Chondrocyte (in vitro differentiated cells): Measurements from ENCODE around the gene DNAJA3. TPM values are rescaled to one million over a fixed set of nuclear protein-coding genes. Genes with fewer than 3 reads are reported as not detected.

Experiments used
- DNase-seq: peaks from one replicate; pipeline ENCODE4 v3.0.0; 2021; ENCODE audit warnings: mixed read lengths, low spot score
- H3K27ac Mint-ChIP-seq: one replicate; pipeline ENCODE4 v1.8.0; 2021; ENCODE audit warnings: mild to moderate bottlenecking, moderate library complexity, mixed read lengths; ENCODE audit not compliant: unreplicated experiment
- H3K27me3 Mint-ChIP-seq: 2 replicates; pipeline ENCODE4 v1.8.0; 2021; ENCODE audit warnings: low read depth, mixed read lengths
- H3K36me3 Mint-ChIP-seq: 2 replicates; pipeline ENCODE4 v1.8.0; 2021; ENCODE audit warnings: low read depth, mixed read lengths
- H3K4me1 Mint-ChIP-seq: 2 replicates; pipeline ENCODE4 v1.8.0; 2021; ENCODE audit warnings: low read depth, mild to moderate bottlenecking, mixed read lengths
- H3K4me3 Mint-ChIP-seq: one replicate; pipeline ENCODE4 v1.8.0; 2021; ENCODE audit warnings: mild to moderate bottlenecking, moderate library complexity, mixed read lengths; ENCODE audit not compliant: unreplicated experiment
- H3K9me3 Mint-ChIP-seq: 2 replicates; pipeline ENCODE4 v1.8.0; 2021; ENCODE audit warnings: low read depth, mixed read lengths
- total RNA-seq: library from RNA; stranded (reverse); gene quantifications from 3 replicates; pipeline ENCODE4 v1.2.1, GENCODE V29; 2021
- TF ChIP-seq, protein P1 (sequence below): fragments of 200-600 bp; sonication (generic); IDR thresholded peaks from 2 replicates; pipeline ENCODE4 v1.5.0; 2021; ENCODE audit warnings: antibody characterized with exemption, mild to moderate bottlenecking, moderate library complexity

Gene DNAJA3
- total RNA-seq, 1 donor from 2014 or later: 27.8 TPM

DNA sequence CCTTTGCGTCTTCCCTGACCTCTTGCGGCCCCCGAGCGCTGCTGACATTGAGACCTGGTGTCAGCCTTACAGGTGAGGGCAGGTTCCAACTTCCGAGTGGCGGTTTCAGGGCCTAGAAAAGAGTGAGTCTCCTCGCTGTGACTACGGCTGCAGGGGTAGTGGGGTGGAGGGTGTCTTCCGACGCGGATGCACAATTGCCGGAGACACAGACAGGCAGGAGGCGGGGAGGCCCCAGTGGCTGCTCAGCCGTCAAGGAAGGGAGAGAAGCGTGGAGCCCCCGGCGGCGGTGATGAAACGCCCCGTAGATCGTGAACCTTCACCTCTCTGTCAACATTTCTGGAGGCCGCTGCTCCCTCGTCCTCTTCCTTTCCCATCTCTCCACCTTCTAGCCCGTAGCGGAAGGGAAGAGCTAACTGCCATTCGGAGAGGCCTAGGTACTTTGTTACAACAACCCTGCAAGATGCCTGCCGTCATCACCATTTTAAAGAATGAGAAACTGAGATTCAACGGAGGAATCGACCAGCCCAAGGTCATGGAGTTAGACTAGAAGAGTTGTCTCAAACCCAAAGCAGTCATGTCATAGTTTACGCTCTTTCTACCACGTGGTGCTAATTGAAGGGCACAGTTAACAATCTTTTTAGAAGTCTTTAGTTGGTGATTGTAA lies 485 bp downstream of the DNAJA3 start:
- Mint-ChIP-seq H3K27ac (peak overlapping the region; percentile 98), H3K36me3 (peaks cover 3% of the 10 kb centered on the region), H3K27me3 (no peaks in the 10 kb centered on the region), H3K4me3 (peak overlapping the region; percentile 97), H3K4me1 (peaks cover 25% of the 10 kb centered on the region), H3K9me3 (no peaks in the 10 kb centered on the region)
- DNase-seq: no peak
- TF ChIP-seq, protein P1, sequence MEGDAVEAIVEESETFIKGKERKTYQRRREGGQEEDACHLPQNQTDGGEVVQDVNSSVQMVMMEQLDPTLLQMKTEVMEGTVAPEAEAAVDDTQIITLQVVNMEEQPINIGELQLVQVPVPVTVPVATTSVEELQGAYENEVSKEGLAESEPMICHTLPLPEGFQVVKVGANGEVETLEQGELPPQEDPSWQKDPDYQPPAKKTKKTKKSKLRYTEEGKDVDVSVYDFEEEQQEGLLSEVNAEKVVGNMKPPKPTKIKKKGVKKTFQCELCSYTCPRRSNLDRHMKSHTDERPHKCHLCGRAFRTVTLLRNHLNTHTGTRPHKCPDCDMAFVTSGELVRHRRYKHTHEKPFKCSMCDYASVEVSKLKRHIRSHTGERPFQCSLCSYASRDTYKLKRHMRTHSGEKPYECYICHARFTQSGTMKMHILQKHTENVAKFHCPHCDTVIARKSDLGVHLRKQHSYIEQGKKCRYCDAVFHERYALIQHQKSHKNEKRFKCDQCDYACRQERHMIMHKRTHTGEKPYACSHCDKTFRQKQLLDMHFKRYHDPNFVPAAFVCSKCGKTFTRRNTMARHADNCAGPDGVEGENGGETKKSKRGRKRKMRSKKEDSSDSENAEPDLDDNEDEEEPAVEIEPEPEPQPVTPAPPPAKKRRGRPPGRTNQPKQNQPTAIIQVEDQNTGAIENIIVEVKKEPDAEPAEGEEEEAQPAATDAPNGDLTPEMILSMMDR: no peak

DNA sequence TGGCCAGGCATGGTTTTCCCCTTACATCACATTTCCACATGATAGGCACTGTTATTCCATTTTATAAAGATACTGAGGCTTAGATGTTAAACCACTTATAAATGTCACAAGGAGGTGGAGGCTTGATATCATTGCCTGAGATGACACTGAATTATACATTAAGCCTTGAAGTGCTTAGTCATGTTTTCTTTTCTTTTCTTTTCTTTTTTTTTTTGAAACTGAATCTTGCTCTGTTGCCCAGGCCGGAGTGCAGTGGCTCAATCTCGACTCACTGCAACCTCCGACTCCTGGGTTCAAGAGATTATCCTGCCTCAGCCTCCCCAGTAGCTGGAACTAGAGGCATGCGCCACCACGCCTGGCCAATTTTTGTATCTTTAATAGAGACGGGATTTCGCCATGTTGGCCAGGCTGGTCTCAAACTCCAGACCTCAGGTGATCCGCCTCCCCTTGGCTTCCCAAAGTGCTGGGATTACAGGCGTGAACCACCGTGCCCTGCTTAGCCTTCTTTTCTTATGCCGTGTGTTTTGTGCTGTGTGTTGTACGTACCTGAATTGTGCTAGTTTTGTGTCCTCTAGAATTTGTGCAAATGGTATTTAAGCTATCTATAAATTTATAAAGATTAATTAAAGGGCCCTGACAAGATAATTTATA lies 1.2 kb downstream of the DNAJA3 start:
- TF ChIP-seq, protein P1: no peak

DNA sequence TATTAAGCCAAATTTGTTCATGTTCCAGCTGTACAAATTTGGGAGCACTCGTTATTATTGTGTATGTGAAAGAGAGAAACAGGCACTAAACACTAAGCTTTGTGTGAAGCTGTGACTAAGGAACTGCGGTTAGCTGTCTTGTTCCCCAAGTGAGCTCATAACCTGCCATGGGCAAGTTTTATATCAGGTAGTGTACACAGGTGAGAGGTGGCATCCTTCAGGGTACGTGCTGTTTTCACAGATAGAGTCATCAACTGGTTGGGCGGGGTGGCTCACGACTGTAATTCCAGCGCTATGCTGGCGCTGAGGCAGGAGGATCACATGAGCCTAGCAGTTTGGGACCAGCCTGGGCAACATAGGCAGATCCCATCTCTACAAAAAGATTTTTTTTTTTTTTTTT lies 2.8 kb downstream of the DNAJA3 start:
- H3K4me1 Mint-ChIP-seq: peaks cover 25% of the 10 kb centered on the region
- no peak overlapping the region for H3K4me3 Mint-ChIP-seq
- TF ChIP-seq, protein P1: no peak
- DNase-seq: no peak
- H3K27ac Mint-ChIP-seq: no peak overlapping the region
- peaks cover 5% of the 10 kb centered on the region for H3K36me3 Mint-ChIP-seq
- H3K9me3 Mint-ChIP-seq: no peaks in the 10 kb centered on the region
- H3K27me3 Mint-ChIP-seq: no peaks in the 10 kb centered on the region

More for the DNA sequence above, 1.2 kb downstream of the DNAJA3 start:
- Mint-ChIP-seq H3K4me1 (peaks cover 25% of the 10 kb centered on the region), H3K4me3 (peak overlapping the region; percentile 97), H3K27ac (peak overlapping the region; percentile 98), H3K36me3 (peaks cover 5% of the 10 kb centered on the region), H3K27me3 (no peaks in the 10 kb centered on the region), H3K9me3 (no peaks in the 10 kb centered on the region)
- DNase-seq: no peak

DNA sequence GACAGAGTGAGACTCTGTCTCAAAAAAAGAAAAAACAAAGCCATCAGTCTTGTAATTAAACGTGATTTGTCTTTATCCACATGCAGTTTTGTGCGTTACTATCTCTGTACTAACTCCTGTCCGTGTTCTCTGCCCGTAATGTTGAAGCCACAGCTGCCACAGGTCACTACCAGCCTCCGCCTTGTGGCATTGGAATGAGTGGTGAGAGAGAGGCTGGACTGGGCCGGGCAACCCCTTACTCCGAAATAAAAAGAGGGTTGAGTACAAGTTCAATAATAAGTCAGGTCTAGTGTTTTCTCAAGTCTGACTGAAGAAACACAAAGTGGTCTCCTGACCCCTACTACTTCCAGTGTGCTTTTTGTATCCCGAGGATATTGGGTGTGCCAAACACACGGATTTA lies 5.4 kb downstream of the DNAJA3 start:
- Mint-ChIP-seq H3K9me3 (no peaks in the 10 kb centered on the region), H3K27me3 (no peaks in the 10 kb centered on the region), H3K36me3 (peaks cover 14% of the 10 kb centered on the region), H3K4me1 (peaks cover 19% of the 10 kb centered on the region), H3K4me3 (no peak overlapping the region), H3K27ac (no peak overlapping the region)
- DNase-seq: no peak
- TF ChIP-seq, protein P1: no peak

DNA sequence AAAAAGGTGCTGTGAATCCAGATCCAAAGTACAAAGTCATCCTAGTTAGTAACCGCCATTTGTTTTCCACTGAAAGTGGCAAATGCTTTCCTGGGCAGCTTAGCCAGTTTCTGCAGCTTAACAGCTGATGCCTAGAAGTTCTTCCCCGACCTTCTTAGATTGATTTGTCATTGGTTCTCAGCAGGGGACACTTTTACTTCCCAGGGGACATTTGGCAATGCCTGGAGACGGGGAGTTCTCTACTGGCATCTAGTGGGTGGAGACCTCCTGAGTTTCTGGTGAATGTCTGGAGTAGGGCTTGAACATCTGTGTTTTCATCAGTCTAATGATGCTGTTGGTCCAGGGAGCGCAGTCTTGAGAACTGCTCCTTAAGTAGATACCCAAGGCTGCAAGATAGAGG lies 7.6 kb downstream of the DNAJA3 start:
- H3K27me3 Mint-ChIP-seq: no peaks in the 10 kb centered on the region
- DNase-seq: no peak
- H3K36me3 Mint-ChIP-seq: peaks cover 21% of the 10 kb centered on the region
- TF ChIP-seq, protein P1: no peak
- H3K27ac Mint-ChIP-seq: no peak overlapping the region
- H3K4me1 Mint-ChIP-seq: peaks cover 3% of the 10 kb centered on the region
- H3K9me3 Mint-ChIP-seq: no peaks in the 10 kb centered on the region
- no peak overlapping the region for H3K4me3 Mint-ChIP-seq
